ENCODE data around the gene HLA-DMB.

Gene HLA-DMB

DNA sequence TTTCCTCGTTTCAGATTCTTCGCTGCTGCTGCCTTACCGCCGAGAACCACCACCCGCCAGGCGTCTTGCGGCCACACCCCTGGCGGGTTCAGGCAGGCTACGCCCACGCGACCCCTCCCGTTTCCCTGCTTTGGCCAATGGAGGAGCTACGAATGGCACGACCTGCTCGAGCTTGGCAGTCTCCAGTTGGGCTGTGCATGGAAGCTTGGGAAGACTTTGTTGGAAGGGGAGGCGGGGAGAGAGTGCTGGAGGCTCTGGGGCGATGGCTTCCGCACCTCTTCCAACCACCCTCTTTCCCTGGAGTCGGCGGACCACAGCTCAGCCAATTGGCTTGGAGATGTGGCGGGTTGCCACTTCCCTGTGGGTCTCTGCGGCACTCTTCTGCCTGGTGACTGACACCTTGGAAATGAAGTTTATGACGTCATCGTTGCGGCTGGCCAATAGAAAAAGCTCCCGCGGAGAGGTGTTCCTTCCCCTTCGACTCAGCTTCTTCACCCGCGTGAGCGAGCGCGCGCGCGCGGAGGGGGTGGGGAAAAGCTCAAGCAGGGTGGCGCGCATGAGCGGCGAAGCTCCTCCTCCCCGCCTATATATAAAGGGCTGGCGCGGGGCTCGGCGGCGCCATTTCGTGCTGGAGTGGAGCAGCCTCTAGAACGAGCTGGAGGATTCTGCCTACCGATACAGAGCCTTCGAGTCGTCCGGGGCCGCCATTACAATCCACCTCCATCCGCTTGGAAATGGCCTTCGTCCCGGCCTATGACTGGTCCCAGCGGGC lies 30.9 kb upstream of the HLA-DMB start:
- peak; percentile 99 for DNase-seq (ENCODE audit: low read depth)

DNA sequence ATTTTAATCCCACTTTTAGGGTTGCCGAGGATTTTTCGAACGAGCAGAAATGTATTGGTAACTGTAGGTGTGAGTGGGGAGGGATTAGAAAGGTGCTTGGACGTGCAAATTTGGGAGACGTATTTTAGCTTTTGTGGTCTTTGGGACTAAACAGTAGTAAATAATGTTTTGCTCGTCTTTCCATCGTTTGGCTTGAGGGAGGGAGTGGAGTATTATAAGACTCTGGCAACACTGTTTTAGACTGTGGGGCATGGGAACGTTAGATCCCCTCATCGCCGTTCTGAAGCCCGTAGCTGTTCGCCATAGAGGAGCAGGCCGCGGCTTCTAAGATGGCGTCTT lies 30.4 kb upstream of the HLA-DMB start:
- DNase-seq (ENCODE audit: low read depth), result no peak

DNA sequence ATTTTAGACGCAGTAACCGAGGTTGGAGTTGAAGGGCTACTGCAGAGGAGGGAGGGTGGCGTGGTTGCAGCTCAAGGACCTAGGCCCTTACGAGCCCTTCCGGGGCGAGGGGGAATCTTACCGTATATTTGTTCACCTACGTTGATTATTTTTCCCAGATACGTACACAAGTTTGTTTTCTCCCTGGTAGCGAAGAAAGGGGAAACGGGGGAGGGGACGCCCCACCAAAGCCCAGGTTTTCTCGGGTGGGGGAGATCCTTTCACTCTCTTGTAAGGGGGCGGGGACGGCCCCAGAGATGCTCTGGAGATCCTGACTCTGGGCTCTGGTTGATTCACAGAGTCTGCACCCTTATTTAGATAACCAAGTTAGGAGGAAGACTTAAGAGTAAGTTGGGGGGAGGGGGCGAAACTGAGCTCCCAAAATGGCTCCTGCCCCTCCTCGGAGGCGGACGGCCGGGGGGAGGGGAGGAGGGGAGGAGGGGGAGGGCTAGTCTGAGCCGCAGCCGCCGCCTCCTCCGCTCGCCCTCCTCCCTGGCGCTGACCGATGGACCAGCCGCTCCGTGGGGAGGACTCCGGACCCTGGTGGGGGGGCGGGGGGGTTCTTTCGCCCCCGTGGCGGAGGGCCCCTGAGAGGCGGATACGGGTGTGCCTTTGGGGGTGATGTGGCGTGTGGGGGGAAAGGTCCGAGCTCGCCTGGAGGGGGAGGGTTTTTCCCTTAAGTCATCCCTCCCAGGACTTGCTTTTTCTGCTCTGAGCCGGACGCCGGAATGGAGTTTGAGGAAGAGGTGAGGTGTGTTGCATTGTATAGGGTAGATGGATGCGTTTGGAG lies 29.8 kb upstream of the HLA-DMB start:
- DNase-seq (ENCODE audit: low read depth), result peak; percentile 56

DNA sequence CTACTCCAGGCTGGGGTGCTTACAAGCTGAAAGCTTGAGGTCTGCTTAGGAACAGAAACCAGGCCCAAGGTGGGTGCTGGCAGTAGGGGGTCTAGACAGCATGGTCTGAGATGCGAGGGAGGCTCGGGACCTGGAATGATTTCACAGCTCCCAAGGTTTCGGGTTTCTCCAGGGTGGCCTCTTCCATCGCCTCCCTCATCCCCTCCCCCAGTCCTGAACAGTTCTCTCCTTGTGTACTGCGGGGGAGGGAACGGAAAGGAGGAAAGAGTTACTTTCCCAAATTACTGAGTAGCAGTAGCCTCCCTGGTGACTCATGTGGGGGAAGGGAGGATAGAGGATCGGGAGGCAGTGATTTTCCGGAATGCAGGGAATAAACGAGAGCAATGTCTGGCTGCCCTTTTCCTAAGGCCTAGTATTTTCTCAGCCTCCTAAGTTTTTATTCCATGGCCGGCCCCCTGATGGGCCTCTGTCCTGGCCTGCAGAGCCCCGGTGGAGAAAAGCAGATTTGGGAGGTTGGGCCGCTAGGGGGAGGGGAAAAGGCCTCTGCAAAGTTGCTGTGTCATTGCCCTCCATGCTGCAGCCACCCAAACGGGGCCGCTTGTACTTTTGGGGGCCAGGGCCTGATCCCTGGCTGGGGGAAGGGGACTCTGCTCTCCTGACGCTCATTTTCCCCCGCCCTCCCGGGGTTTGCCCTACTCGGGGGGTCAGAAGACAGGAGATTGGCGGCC lies 29.0 kb upstream of the HLA-DMB start:
- DNase-seq (ENCODE audit: low read depth), result peak; percentile 89

DNA sequence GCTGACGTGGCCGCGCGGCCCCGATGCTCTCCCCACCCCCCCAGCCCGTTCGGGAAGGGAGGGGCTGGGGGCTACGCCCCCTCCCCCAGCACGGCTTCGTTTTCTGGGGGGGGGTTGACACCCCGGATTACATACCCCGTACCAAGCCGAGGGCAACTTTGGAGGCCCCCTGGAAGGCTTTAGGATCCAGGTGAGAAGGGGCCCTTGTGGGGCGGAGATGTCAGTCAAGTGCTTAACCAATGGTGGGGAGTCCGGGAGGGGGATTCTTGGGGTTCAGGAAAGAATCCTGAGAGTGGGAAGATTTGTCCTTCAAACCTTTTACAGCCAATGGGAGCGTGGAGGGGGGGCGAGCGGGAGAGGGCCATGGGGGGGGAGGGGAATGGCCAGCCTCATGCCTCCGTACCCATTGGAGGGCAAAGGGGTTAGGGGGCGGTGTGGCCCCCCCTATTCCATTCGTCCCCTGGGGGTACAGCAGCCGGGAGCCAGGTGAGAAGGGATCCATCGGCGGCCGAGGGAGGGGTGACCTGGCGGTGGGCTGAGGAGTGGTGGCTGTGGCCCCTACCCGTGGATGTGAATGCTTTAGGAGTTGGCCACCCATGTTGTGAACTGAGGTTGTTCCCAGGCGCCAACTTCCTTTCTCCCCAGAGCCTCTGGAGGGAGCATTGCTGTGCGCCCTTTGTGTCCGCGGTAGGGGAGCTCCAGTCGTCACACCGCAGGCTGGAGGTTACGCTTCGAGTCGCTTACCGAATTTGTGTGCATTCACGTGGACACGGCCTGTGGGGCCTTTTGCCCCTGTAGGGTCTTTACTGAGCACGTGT lies 28.2 kb upstream of the HLA-DMB start:
- peak; percentile 28 for DNase-seq (ENCODE audit: low read depth)

DNA sequence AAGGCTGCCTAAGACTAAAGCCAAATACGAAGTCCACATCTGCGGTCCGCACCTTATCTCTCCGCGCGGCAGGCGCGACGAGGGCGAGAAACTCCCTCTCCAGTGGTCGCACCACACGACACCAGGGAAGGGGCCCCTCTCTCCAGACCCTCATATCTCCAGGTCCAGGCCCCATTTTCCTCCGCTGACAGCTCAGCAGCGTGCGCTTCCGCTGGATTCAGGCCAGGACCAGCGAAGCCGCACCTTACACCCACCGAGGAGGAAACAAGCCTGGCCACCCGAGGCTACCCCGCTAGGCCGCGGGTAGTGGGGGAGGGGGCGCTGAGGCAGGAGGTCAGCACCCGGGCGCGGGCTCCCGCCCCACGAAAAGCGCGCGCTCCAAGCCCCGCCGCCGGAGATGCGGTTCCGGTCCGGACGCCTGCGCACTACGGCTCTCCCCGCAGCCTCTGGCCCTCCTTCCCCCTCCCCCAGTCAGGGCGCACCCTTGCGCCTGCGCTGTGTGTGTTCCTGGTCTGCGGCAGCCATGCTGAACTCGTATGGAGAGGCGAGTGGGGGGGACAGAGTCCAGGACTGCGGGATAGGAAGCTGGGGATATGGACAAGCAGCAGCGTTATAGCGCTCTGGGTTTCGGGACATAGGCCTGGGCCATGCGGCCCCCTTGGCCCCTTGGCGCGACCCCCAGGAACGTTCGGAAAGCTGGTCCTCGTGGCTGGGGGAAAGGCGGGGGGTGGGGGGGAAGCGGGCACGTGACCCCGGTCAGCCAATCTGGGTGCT lies 27.5 kb upstream of the HLA-DMB start, which contains the start of gene BRD2:
BRD2 (plus strand) TSS at position 502 of the 774 bp plus-strand sequence. CDS start 4,305 bp downstream, outside the sequence.
- DNase-seq (ENCODE audit: low read depth), result peak; percentile 71

DNA sequence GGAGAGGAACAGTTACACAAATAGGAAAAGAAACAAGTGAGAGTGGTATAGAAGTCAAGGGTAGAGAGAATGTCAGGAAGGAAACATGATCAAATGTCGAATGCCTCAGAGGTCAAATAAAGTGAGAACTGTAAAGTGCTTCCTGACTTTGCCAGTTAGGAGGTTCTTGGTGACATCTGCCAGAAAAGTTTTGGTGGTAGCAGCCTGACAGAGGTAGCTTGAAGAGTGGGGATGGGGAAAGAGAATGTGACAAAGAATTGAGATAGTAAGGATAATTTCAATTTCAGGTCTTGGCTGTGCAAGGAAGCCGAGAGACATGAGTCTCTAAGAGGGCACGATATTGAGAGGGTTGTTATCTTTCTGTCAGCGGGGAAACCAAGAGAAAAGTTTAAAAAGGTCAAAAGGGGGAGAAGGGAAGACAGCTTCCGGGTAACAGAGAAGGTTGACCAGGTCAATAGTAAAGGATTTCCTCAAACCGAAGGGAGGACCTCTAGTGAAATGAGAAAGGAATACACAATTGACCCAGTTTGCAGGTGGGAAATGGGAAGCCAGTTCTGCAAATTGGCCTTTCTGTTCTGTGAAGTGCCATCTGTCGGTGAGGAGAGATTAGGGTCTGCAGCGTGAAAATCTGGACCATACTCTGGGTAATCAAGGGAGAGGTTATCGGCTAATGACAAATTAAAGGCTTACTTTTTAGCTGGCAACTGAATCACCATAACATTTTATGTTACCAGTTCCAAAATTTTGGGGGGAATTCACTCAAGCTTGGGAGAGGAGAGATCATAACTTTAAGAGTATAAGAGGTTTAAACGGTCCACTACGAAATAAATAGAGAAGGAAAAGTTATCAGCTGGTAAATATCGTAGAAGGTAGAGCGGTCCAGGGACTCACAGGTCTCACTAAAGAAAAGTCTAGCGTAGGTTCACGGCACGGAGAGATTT lies 26.6 kb upstream of the HLA-DMB start:
- DNase-seq (ENCODE audit: low read depth), result no peak

DNA sequence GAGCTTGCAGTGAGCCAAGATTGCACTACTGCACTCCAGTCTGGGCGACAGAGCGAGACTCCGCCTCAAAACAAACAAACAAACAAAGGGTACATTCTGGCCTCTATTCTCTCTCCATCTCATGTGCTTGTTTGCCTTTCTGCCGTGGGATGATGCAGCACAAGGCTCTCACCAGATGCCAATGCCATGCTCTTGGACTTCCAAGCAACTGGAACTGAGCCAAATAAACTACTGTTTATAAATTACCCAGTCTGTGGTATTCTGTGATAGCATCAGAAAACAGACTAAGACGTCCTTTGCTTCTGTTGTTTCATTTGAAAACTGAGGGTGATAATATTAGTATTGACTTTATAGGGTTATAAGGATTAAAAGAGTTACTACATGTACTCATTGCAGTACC lies 23.9 kb upstream of the HLA-DMB start:
- no peak for DNase-seq (ENCODE audit: low read depth)

DNA sequence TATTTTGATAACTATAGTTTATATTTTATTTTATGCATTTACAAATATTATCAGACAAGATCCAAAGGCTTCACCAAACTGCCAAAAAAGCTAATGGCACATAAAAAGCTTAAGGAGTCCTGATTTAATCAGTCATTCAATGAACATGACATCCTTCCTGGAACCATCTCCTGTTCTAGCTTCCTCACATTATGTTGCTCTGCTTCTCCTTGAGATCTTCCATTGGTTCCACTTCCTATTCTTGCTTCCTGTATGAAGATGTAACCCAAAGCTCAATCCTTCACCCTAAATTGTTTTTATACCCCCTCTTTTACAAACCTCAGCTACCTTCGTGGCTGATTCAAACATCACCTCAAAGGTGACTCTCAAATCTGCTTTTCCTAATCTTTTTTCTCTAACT lies 23.0 kb upstream of the HLA-DMB start:
- no peak for DNase-seq (ENCODE audit: low read depth)

DNA sequence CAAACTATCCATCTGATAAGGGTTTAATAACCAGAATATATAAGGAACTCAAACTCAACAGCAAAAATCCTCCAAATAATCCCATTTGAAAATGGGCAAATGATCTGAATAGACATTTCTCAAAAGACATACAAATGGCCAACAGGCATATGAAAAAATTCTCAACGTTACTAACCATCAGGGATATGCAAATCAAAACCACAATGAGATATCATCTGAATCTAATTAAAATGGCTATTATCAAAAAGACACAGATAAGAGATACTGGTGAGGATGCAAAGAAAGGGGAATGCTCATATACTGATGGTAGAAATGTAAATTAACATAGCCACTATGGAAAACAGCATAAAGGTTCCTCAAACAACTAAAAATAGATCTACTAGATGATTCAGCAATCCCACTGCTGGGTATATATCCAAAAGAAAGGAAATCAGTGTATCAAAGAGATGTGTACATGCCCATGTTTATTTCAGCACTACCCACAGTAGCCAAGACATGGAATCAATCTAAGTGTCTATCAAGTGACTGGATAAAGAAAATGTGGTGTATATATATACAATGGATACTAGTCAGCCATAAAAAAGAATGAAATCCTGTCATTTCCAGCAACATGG lies 21.5 kb upstream of the HLA-DMB start:
- no peak for DNase-seq (ENCODE audit: low read depth)

DNA sequence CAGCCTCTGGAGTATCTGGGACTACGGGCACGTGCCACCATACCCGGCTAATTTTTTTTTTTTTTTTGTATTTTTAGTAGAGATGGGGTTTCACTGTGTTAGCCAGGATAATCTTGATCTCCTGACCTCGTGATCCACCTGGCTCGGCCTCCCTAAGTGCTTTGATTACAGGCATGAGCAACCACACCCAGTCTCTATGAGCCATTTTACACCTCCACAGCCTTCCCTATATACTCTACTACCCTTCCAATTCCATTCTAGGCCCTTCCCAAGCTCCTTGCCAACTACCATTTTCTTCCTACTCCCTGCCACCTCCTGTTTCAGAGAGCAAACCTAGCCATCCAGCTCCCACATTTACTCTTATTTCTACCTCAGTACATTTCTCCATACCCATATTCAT lies 19.7 kb upstream of the HLA-DMB start:
- no peak for DNase-seq (ENCODE audit: low read depth)

DNA sequence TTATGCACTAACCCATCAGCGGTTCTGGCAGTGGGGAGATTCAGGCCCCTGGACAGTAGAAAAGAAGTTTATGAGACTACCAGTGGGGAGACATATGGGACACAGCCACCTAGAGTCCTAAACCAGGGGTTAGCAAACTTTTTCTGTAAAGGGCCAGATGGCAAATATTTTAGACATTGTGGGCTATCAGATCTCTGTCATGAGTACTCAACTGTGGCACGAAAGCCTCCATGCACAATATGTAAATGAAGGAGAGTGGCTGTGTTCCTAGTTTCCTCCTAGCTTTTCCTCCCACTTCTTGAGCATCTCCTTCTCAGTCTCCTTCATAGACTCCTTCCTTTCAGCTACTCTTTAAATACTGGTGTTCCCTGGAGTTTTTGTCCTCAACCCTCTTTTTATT lies 15.3 kb upstream of the HLA-DMB start:
- DNase-seq (ENCODE audit: low read depth), result no peak

DNA sequence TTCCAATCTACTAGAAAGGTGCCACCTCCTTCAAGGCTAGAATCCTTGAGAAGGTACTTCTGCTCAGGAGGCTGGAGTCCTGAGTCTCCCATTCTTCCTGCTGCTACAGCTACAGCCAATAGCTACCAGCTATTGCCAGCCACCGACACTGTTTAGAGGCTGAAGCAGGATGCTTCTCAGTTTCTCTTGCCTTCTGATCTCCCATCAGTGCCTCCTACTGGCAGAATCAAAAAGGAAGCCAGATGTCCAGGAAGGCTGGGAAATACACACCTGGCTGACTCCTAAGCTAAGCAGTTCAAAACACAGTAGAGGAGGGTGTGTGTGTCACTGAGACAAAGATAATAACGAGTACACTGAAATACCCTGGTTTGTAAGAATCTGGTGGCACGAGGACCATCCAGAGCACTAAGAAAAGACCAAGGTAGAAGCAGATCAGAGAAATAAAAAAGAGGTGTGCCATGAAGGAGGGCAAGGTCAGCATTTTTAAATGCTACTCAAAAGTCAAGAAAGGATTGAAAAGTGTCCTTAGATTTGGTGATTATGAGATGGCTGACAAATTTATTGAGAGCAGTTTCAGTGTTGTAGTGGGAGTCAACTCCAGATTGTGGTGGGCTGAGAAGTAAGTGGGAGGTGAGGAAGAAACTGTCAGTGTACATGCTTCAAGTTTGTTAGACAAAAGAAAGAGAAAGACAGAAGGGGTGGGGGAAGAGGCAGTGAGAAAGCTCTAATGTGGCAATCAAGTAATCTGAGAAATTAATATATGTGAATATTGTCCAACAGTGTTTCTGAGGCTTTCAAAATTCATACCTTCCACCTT lies 14.4 kb upstream of the HLA-DMB start:
- DNase-seq (ENCODE audit: low read depth), result no peak

DNA sequence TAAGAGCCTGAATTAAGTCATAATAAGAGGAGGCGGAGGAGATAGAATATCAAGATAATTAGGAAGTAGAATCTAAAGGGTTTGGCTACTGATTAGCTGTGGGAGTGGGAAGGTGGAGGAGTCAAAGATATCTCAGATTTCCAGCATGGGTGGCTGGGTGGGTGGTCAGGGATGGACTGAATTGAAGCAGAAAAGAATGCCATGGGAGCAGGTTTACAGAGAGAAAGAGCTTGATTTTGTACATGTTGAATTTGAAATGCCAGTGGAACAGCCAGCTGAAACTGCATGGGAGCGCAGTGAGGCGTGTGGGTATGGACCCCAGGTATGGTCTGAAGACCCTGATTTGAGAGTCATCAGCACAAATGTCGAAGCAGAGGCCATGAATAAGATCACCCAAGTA lies 13.4 kb upstream of the HLA-DMB start:
- no peak for DNase-seq (ENCODE audit: low read depth)

DNA sequence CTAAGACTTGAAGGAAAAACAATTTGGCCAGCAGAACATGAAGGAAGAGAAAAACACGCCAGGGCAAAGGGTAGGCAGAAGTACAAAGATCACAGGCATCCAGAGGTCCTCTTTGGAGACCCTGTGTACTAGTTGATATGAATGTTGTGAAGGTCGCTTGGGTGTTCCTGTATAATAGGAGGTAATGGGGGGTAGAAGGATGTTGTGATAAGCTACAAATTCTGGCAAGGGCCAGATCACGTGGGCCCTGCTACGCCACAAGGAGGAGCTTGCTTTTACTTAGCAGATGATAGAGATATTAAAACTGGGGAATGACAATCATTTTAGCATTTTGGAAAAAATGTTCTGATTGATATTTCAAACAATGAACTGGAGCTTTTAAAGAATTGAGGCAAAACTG lies 12.9 kb upstream of the HLA-DMB start:
- DNase-seq (ENCODE audit: low read depth), result no peak

DNA sequence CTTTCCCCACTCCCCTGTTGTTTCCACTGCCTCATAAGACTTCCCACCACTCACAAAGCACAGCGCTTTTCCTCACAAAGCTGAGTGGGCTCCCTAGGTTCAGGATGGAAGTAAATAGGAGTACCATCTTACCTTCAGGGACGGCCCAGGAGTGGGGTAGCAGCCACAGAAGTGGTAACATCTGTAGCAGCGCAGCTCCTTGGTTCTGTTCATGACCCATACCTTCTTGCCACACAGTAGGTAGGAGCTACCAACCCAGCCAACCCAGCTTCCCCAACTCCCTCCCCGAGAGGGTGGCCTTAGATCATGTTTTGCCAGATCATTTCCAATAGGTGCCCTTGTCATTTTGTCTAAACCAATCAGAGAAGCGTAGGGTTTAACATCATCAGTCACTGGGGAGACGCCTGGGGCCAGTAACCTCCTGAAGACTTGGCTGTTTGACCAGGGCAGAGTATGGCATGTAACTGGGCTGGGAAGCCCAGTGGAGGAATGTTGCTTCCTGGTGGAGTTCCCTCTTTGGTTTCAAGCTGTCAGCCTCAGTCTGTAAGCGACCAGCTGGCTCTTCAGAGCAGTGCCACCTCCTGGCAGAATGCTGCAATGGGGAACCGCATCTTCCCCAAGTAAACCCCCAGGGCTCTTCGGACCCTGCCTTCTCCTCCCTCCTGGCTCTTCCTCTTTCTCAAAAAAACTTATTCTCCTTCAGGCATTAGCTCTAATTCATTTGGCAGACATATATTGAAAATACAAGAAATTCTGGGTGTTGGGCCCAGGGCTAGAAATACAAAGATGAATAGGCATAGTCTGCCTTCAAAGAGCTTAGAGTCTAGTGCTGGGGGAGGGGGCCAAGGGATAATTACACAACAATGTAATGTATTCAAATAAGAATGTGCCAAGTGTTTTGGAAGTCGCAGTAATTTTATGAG lies 12.2 kb upstream of the HLA-DMB start, which contains the start of gene HLA-DMA:
HLA-DMA (minus strand) TSS at position 281 of the 923 bp plus-strand sequence; CDS start at position 220, 61 bp downstream.
- peak; percentile 98 for DNase-seq (ENCODE audit: low read depth)

DNA sequence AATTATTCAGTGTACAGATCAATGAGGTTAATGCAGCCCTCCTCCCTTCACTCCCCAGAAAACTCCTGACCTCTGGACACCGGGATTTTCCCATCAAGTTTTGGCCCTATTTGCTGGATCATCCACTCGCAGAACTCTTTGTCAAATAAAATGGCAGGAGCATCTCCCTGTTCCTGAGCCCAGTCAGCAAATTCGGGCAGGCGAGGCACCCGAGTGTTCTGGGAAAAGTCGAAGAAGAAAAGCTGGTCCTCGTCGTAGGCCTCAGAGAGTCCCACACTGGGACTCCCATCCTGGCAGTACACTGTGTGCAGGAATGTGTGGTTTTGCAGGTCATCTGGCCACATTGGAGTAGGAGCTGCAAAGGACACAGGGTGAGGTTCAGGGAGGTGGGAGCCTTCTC lies 9.6 kb upstream of the HLA-DMB start:
- DNase-seq (ENCODE audit: low read depth), result no peak
